Esophagus squamous epithelium (tissue), 4 donors: ENCODE data around the gene ANKS1A.

Experiments
- CTCF ChIP-seq, 6 experiments: fragments of 450-650 bp in 4 of 6; fragments of 200-600 bp in 2 of 6; sonication (generic) in 2 of 6; IDR thresholded peaks; one replicate each; pipeline ENCODE4 v1.5.1; 2016 to 2019; ENCODE audit warnings: antibody characterized with exemption in 6 of 6, mild to moderate bottlenecking in 4 of 6, moderate library complexity in 4 of 6
- POLR2A ChIP-seq, 4 donors: fragments of 450-650 bp; IDR thresholded peaks; one replicate each; pipeline ENCODE4 v1.6.1; 2017; ENCODE audit warnings: antibody characterized with exemption in 4 of 4, mild to moderate bottlenecking in 4 of 4, moderate library complexity in 3 of 4

GRCh38 chr6:34930221-34930620 lies 41.2 kb downstream of the ANKS1A start:
- no peak for TF ChIP-seq CTCF (IDR thresholded peaks at IDR 0.05)
- TF ChIP-seq POLR2A (IDR thresholded peaks at IDR 0.05) = no peak
